MM.1S (cell line): ENCODE measurements around the gene DNAJB8.

Experiments used
- EZH2 ChIP-seq: fragments of 300-600 bp; sonication (generic); optimal IDR thresholded peaks from 2 replicates; pipeline ENCODE3; 2017; ENCODE audit warnings: low read depth, mild to moderate bottlenecking, antibody characterized with exemption, low read length, mixed read lengths
- EZH2phosphoT487 ChIP-seq: fragments of 300-600 bp; sonication (generic); IDR thresholded peaks from 2 replicates; pipeline ENCODE4 v1.6.1; 2018; ENCODE audit warnings: antibody characterized with exemption, low read length
- TF ChIP-seq, protein P1 (sequence below): fragments of 300-600 bp; sonication (generic); IDR thresholded peaks from 2 replicates; pipeline ENCODE4 v1.5.1; 2016; ENCODE audit warnings: antibody characterized with exemption, low read length, mixed read lengths

GRCh38 chr3:128469556-128469955 lies 2.9 kb upstream of the DNAJB8 start:
- TF ChIP-seq EZH2phosphoT487 (no peak), EZH2 (no peak)
- TF ChIP-seq, protein P1, sequence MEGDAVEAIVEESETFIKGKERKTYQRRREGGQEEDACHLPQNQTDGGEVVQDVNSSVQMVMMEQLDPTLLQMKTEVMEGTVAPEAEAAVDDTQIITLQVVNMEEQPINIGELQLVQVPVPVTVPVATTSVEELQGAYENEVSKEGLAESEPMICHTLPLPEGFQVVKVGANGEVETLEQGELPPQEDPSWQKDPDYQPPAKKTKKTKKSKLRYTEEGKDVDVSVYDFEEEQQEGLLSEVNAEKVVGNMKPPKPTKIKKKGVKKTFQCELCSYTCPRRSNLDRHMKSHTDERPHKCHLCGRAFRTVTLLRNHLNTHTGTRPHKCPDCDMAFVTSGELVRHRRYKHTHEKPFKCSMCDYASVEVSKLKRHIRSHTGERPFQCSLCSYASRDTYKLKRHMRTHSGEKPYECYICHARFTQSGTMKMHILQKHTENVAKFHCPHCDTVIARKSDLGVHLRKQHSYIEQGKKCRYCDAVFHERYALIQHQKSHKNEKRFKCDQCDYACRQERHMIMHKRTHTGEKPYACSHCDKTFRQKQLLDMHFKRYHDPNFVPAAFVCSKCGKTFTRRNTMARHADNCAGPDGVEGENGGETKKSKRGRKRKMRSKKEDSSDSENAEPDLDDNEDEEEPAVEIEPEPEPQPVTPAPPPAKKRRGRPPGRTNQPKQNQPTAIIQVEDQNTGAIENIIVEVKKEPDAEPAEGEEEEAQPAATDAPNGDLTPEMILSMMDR, result no peak
